ENCODE measurements around the gene KIF3A.

Gene KIF3A

DNA sequence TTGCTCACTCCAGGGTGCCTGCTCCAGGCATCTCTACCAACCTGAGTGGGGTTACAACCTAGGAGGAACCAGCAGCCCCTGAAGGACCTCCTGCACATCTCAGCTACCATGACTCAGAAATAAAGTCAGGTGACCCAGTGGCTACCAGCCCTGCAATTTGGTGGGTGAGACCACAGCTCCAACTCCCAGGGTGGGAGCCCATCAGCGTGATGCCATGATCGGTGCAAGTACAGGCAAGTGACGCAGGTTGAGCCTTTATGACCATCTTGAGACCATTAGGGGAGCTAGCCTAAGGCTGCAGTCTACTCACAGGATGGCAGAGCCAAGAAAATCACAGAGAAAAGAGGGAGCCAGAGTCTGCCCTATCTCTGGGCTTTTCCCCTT is 31.1 kb upstream of the KIF3A start:
- no peak for ATAC-seq
- TF ChIP-seq, protein P1, sequence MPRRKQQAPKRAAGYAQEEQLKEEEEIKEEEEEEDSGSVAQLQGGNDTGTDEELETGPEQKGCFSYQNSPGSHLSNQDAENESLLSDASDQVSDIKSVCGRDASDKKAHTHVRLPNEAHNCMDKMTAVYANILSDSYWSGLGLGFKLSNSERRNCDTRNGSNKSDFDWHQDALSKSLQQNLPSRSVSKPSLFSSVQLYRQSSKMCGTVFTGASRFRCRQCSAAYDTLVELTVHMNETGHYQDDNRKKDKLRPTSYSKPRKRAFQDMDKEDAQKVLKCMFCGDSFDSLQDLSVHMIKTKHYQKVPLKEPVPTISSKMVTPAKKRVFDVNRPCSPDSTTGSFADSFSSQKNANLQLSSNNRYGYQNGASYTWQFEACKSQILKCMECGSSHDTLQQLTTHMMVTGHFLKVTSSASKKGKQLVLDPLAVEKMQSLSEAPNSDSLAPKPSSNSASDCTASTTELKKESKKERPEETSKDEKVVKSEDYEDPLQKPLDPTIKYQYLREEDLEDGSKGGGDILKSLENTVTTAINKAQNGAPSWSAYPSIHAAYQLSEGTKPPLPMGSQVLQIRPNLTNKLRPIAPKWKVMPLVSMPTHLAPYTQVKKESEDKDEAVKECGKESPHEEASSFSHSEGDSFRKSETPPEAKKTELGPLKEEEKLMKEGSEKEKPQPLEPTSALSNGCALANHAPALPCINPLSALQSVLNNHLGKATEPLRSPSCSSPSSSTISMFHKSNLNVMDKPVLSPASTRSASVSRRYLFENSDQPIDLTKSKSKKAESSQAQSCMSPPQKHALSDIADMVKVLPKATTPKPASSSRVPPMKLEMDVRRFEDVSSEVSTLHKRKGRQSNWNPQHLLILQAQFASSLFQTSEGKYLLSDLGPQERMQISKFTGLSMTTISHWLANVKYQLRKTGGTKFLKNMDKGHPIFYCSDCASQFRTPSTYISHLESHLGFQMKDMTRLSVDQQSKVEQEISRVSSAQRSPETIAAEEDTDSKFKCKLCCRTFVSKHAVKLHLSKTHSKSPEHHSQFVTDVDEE (CRISPR knock-in tag; IDR thresholded peaks at IDR 0.05) = no peak
- TF ChIP-seq ISL1 (CRISPR knock-in tag; IDR thresholded peaks at IDR 0.05) (no peak), TCF4 (CRISPR knock-in tag; IDR thresholded peaks at IDR 0.05; ENCODE audit: borderline replicate concordance) (no peak), OSR1 (CRISPR knock-in tag; IDR thresholded peaks at IDR 0.05) (no peak), SNAI2 (CRISPR knock-in tag; IDR thresholded peaks at IDR 0.05) (no peak), PPARA (CRISPR knock-in tag; IDR thresholded peaks at IDR 0.05; ENCODE audit: borderline replicate concordance) (no peak), TOX (CRISPR knock-in tag; IDR thresholded peaks at IDR 0.05; ENCODE audit: borderline replicate concordance) (no peak), ZC3H10 (CRISPR knock-in tag; IDR thresholded peaks at IDR 0.05) (no peak), GLIS3 (CRISPR knock-in tag; IDR thresholded peaks at IDR 0.05) (no peak), CSDC2 (CRISPR knock-in tag; IDR thresholded peaks at IDR 0.05) (no peak), ARNTL (CRISPR knock-in tag; IDR thresholded peaks at IDR 0.05; ENCODE audit: borderline replicate concordance, low read depth) (no peak), ZNF8 (CRISPR knock-in tag; IDR thresholded peaks at IDR 0.05) (no peak)
- TF ChIP-seq, protein P2, sequence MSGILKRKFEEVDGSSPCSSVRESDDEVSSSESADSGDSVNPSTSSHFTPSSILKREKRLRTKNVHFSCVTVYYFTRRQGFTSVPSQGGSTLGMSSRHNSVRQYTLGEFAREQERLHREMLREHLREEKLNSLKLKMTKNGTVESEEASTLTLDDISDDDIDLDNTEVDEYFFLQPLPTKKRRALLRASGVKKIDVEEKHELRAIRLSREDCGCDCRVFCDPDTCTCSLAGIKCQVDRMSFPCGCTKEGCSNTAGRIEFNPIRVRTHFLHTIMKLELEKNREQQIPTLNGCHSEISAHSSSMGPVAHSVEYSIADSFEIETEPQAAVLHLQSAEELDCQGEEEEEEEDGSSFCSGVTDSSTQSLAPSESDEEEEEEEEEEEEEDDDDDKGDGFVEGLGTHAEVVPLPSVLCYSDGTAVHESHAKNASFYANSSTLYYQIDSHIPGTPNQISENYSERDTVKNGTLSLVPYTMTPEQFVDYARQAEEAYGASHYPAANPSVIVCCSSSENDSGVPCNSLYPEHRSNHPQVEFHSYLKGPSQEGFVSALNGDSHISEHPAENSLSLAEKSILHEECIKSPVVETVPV (CRISPR knock-in tag; IDR thresholded peaks at IDR 0.05) = no peak

DNA sequence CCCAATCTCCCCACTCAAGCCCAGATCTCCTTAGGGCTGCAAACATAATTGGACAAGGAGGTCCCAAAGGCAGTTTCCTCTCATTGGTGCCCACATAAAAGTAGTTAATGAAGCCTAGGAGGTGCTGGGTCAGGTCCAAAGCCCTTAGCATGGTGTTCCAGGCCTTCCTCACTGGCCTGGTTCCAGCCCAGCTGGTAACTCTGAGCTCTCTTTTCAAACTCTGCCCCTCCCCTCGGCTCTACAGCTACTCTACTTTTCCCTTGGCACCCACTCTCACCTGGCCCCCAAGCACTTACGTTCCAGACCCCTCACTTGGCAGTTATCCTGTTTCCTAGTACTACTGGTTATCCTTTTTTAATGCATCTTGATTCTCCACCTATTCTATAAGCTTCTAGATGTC is 29.8 kb upstream of the KIF3A start:
- TF ChIP-seq BACH2 (CRISPR knock-in tag; IDR thresholded peaks at IDR 0.05; ENCODE audit: borderline replicate concordance) (no peak), SNAI2 (CRISPR knock-in tag; IDR thresholded peaks at IDR 0.05) (no peak), CSDC2 (CRISPR knock-in tag; IDR thresholded peaks at IDR 0.05) (no peak), ZNF8 (CRISPR knock-in tag; IDR thresholded peaks at IDR 0.05) (no peak), PPARA (CRISPR knock-in tag; IDR thresholded peaks at IDR 0.05; ENCODE audit: borderline replicate concordance) (no peak), TCF4 (CRISPR knock-in tag; IDR thresholded peaks at IDR 0.05; ENCODE audit: borderline replicate concordance) (no peak), ZC3H10 (CRISPR knock-in tag; IDR thresholded peaks at IDR 0.05) (no peak), GLIS3 (CRISPR knock-in tag; IDR thresholded peaks at IDR 0.05) (no peak), ISL1 (CRISPR knock-in tag; IDR thresholded peaks at IDR 0.05) (no peak), ZFP30 (CRISPR knock-in tag; IDR thresholded peaks at IDR 0.05) (no peak), ZNF70 (CRISPR knock-in tag; IDR thresholded peaks at IDR 0.05) (no peak), RARB (CRISPR knock-in tag; IDR thresholded peaks at IDR 0.05) (no peak), ARNTL (CRISPR knock-in tag; IDR thresholded peaks at IDR 0.05; ENCODE audit: borderline replicate concordance, low read depth) (no peak), ZNF565 (CRISPR knock-in tag; conservative IDR thresholded peaks at IDR 0.05; ENCODE audit: low read depth) (no peak), ESRRG (CRISPR knock-in tag; IDR thresholded peaks at IDR 0.05) (no peak)
- TF ChIP-seq, protein P1 (CRISPR knock-in tag; IDR thresholded peaks at IDR 0.05) = no peak
- TF ChIP-seq, protein P3, sequence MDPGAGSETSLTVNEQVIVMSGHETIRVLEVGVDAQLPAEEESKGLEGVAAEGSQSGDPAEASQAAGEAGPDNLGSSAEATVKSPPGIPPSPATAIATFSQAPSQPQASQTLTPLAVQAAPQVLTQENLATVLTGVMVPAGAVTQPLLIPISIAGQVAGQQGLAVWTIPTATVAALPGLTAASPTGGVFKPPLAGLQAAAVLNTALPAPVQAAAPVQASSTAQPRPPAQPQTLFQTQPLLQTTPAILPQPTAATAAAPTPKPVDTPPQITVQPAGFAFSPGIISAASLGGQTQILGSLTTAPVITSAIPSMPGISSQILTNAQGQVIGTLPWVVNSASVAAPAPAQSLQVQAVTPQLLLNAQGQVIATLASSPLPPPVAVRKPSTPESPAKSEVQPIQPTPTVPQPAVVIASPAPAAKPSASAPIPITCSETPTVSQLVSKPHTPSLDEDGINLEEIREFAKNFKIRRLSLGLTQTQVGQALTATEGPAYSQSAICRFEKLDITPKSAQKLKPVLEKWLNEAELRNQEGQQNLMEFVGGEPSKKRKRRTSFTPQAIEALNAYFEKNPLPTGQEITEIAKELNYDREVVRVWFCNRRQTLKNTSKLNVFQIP (CRISPR knock-in tag; IDR thresholded peaks at IDR 0.05; ENCODE audit: borderline replicate concordance, low read depth) = no peak
- TF ChIP-seq, protein P2 (CRISPR knock-in tag; IDR thresholded peaks at IDR 0.05) = no peak
- TF ChIP-seq, protein P4, sequence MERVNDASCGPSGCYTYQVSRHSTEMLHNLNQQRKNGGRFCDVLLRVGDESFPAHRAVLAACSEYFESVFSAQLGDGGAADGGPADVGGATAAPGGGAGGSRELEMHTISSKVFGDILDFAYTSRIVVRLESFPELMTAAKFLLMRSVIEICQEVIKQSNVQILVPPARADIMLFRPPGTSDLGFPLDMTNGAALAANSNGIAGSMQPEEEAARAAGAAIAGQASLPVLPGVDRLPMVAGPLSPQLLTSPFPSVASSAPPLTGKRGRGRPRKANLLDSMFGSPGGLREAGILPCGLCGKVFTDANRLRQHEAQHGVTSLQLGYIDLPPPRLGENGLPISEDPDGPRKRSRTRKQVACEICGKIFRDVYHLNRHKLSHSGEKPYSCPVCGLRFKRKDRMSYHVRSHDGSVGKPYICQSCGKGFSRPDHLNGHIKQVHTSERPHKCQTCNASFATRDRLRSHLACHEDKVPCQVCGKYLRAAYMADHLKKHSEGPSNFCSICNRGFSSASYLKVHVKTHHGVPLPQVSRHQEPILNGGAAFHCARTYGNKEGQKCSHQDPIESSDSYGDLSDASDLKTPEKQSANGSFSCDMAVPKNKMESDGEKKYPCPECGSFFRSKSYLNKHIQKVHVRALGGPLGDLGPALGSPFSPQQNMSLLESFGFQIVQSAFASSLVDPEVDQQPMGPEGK (CRISPR knock-in tag; IDR thresholded peaks at IDR 0.05; ENCODE audit: borderline replicate concordance) = no peak
- ATAC-seq = no peak

Measured in SK-N-SH treated with all-trans-retinoic acid at 6 μM for 48 hours (cell line).